ENCODE measurements around the gene GPR84.

DNA sequence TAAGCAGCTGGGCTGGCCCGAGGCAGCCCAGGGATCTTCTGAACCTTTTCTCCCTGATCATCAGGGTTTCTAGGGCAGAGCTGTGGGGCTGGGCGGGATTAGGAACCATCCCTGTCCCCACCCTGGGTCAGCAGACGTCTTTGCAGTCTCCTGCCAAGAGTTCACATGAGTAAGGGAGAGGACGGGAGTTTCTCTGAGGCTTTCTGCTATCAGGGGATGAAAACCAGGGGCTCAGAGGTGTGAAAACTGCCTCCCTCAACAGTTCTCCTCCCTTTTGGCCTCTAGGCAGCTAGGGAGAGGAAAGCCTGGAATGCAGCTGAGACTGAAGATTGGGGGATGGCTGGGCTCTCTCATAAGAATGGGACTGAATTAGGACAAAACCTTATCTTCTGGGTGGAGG lies 12.3 kb upstream of the GPR84 start:
- TF ChIP-seq, protein P1, sequence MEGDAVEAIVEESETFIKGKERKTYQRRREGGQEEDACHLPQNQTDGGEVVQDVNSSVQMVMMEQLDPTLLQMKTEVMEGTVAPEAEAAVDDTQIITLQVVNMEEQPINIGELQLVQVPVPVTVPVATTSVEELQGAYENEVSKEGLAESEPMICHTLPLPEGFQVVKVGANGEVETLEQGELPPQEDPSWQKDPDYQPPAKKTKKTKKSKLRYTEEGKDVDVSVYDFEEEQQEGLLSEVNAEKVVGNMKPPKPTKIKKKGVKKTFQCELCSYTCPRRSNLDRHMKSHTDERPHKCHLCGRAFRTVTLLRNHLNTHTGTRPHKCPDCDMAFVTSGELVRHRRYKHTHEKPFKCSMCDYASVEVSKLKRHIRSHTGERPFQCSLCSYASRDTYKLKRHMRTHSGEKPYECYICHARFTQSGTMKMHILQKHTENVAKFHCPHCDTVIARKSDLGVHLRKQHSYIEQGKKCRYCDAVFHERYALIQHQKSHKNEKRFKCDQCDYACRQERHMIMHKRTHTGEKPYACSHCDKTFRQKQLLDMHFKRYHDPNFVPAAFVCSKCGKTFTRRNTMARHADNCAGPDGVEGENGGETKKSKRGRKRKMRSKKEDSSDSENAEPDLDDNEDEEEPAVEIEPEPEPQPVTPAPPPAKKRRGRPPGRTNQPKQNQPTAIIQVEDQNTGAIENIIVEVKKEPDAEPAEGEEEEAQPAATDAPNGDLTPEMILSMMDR (IDR thresholded peaks at IDR 0.05), result no peak
- no peak for TF ChIP-seq POLR2A (IDR thresholded peaks at IDR 0.05)
